Mammary epithelial cell (primary cell): ENCODE measurements around the gene UQCRC1.

Source experiments
- EZH2 ChIP-seq: IDR thresholded peaks from 2 replicates; pipeline ENCODE4 v1.6.1; 2012; ENCODE audit warnings: low read length, inconsistent platforms, borderline replicate concordance
- TF ChIP-seq, protein P1 (sequence below), 2 donors: IDR thresholded peaks in 1 of 2; conservative IDR thresholded peaks in 1 of 2; 2 replicates each; pipeline ENCODE4 v1.5.1; 2011 to 2012; ENCODE audit warnings: inconsistent platforms in 2 of 2, low read length in 2 of 2, mild to moderate bottlenecking in 2 of 2, control low read depth in 1 of 2, low read depth in 1 of 2; ENCODE audit not compliant: insufficient read depth in 1 of 2; ENCODE audit errors: extremely low read depth in 1 of 2

DNA sequence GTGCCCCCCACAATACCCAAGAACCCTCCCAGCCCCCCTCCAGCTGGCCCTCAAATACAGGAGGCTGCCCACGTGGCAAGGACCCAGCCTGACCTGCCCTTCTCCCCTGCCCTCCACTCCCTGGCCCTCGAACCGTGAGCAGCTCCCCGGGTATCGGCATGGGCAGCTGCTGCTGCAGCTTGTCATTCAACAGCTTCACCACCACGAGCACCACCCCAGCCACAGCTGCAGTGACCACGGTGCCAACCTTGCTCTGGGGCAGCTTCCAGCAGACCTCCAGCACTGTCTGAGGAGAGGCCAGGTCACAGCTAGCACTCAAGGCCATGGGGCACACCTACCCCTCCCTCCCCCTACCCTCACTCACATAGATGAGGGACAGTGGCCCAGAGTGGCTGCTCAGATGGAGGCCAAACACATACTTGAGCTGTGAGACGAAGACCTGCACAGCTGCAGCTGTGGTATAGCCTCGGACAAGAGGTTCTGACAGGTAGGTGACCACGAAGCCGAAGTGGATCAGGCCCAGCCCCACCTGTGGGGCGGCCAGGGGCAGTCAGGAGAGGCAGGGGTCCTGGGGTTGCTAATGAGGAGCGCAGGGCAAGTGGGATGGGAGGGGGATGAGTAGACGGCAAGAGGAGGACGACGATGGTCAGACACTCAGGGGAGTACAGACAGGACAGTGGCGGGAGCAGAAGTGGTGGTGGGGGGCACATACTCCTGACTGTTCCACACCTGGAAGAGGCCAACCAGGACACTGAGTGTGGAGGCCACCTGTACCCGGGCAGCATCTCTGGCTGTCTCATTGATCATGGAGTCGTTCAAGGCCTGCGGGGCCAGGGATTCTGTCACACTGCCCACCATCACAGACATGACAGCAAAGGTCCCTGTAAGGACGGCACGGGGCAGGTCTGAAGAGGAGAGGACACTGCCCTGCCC, 22.3 kb upstream of the UQCRC1 start:
- no peak for TF ChIP-seq EZH2
- TF ChIP-seq, protein P1, sequence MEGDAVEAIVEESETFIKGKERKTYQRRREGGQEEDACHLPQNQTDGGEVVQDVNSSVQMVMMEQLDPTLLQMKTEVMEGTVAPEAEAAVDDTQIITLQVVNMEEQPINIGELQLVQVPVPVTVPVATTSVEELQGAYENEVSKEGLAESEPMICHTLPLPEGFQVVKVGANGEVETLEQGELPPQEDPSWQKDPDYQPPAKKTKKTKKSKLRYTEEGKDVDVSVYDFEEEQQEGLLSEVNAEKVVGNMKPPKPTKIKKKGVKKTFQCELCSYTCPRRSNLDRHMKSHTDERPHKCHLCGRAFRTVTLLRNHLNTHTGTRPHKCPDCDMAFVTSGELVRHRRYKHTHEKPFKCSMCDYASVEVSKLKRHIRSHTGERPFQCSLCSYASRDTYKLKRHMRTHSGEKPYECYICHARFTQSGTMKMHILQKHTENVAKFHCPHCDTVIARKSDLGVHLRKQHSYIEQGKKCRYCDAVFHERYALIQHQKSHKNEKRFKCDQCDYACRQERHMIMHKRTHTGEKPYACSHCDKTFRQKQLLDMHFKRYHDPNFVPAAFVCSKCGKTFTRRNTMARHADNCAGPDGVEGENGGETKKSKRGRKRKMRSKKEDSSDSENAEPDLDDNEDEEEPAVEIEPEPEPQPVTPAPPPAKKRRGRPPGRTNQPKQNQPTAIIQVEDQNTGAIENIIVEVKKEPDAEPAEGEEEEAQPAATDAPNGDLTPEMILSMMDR (conservative IDR thresholded peaks at IDR 0.05 in 1 of 2, IDR thresholded peaks at IDR 0.05 in 1 of 2; ENCODE audit: extremely low read depth in 1 of 2, insufficient read depth in 1 of 2, low read depth in 1 of 2, low read length in 2 of 2): no peak
